H1 (cell line): Measurements from ENCODE around the gene KRT77. TPM values are rescaled to one million over a fixed set of nuclear protein-coding genes. Genes with fewer than 3 reads are reported as not detected.

Source experiments
- CTCF ChIA-PET: fragments of 300-600 bp; sonication (Branson Sonifier 250); formaldehyde crosslinking; loops from one replicate; lab custom pipeline; 2021; ENCODE audit not compliant: partially characterized antibody; lab: Charles Lee
- POLR2A ChIA-PET: fragments of 300-600 bp; sonication (Branson Sonifier 250); formaldehyde crosslinking; loops from one replicate; lab custom pipeline; 2021; ENCODE audit warnings: inconsistent platforms; ENCODE audit not compliant: partially characterized antibody; lab: Charles Lee
- DNase-seq, 2 experiments: peaks; one replicate each; pipeline versions ENCODE4 v3.0.0 to v3.0.0-alpha.2; 2010 to 2022; ENCODE audit warnings: low spot score in 2 of 2, low read depth in 1 of 2, mixed read lengths in 1 of 2
- FAIRE-seq: peaks from 2 replicates; lab custom pipeline; 2011; peaks lifted over from hg19 to GRCh38; lab: Jason Lieb, UNC
- H2AFZ ChIP-seq: 2 replicates; pipeline ENCODE4 v1.8.1; 2012; ENCODE audit warnings: low read length, inconsistent platforms
- H2AK5ac ChIP-seq: 2 replicates; pipeline ENCODE4 v1.6.1; 2013; ENCODE audit warnings: low read depth, low read length
- H2BK120ac ChIP-seq: replicated peaks from 2 replicates; pipeline ENCODE3; 2013; ENCODE audit warnings: low read depth, low read length, inconsistent platforms
- H2BK12ac ChIP-seq: 2 replicates; pipeline ENCODE4 v1.6.1; 2013; ENCODE audit warnings: low read depth, low read length
- H2BK15ac ChIP-seq: 2 replicates; pipeline ENCODE4 v1.6.1; 2013; ENCODE audit warnings: low read length
- H2BK20ac ChIP-seq: 2 replicates; pipeline ENCODE4 v1.6.1; 2013; ENCODE audit warnings: low read length
- H2BK5ac ChIP-seq: 2 replicates; pipeline ENCODE4 v1.6.1; 2013; ENCODE audit warnings: low read depth, low read length
- H3K14ac ChIP-seq: 2 replicates; pipeline ENCODE4 v1.6.1; 2013; ENCODE audit warnings: inconsistent platforms; ENCODE audit not compliant: insufficient read length
- H3K18ac ChIP-seq: 2 replicates; pipeline ENCODE4 v1.6.1; 2013; ENCODE audit warnings: low read length; ENCODE audit errors: extremely low read depth
- H3K23ac ChIP-seq: 2 replicates; pipeline ENCODE4 v1.6.1; 2013; ENCODE audit warnings: inconsistent platforms; ENCODE audit not compliant: insufficient read length
- H3K23me2 ChIP-seq: 2 replicates; pipeline ENCODE4 v1.6.1; 2013; ENCODE audit warnings: low read depth, low read length
- H3K27ac ChIP-seq: 2 replicates; pipeline ENCODE4 v1.6.1; 2011; ENCODE audit warnings: low read depth, low read length, inconsistent platforms
- H3K27me3 ChIP-seq, 4 experiments: replicated peaks in 1 of 4; 1 replicate in 1 of 4; 2 replicates in 3 of 4; pipeline versions ENCODE4 v1.6.1 to v1.8.1; 2011 to 2013; ENCODE audit warnings: low read length in 3 of 4, mild to moderate bottlenecking in 3 of 4, inconsistent platforms in 2 of 4, mixed read lengths in 2 of 4, moderate library complexity in 1 of 4; ENCODE audit not compliant: control insufficient read depth in 3 of 4, insufficient read depth in 3 of 4; ENCODE audit errors: extremely low read depth in 1 of 4
- H3K36me3 ChIP-seq, 4 experiments: 2 replicates each; pipeline versions ENCODE4 v1.6.1 to v1.8.1; 2011 to 2013; ENCODE audit warnings: mild to moderate bottlenecking in 4 of 4, low read length in 3 of 4, moderate library complexity in 2 of 4, control low read depth in 1 of 4, inconsistent platforms in 1 of 4; ENCODE audit not compliant: insufficient read depth in 4 of 4, control insufficient read depth in 2 of 4
- H3K4ac ChIP-seq: replicated peaks from 2 replicates; pipeline ENCODE3; 2013; ENCODE audit warnings: low read length, low read depth, mixed read lengths, inconsistent platforms; ENCODE audit not compliant: insufficient read length
- H3K4me1 ChIP-seq, 4 experiments: replicated peaks in 1 of 4; 1 replicate in 1 of 4; 2 replicates in 3 of 4; pipeline versions ENCODE4 v1.6.1 to v1.8.1; 2011 to 2013; ENCODE audit warnings: low read length in 3 of 4, inconsistent platforms in 2 of 4, mixed read lengths in 1 of 4; ENCODE audit not compliant: insufficient read depth in 4 of 4, control insufficient read depth in 3 of 4
- H3K4me2 ChIP-seq, 2 experiments: 2 replicates each; pipeline versions ENCODE4 v1.6.1 to v1.8.1; 2011 to 2013; ENCODE audit warnings: low read depth in 2 of 2, low read length in 2 of 2, control low read depth in 1 of 2, inconsistent platforms in 1 of 2, mild to moderate bottlenecking in 1 of 2; ENCODE audit not compliant: insufficient read depth in 1 of 2
- H3K4me3 ChIP-seq, 4 experiments: fragments of 200-600, 300-600 bp in 1 of 4; sonication (generic), shearing (Covaris generic), sonication (Bioruptor Twin) in 1 of 4; 2 replicates each; pipeline versions ENCODE4 v1.5.1 to v1.8.1; 2011 to 2016; ENCODE audit warnings: low read length in 4 of 4, low read depth in 3 of 4, control low read depth in 2 of 4, inconsistent platforms in 2 of 4, mild to moderate bottlenecking in 2 of 4, mixed read lengths in 1 of 4, moderate library complexity in 1 of 4; ENCODE audit not compliant: insufficient read depth in 2 of 4; ENCODE audit errors: extremely low read depth in 1 of 4
- H3K56ac ChIP-seq: replicated peaks from 2 replicates; pipeline ENCODE3; 2013; ENCODE audit warnings: low read depth, mild to moderate bottlenecking, mixed read lengths, low read length, inconsistent platforms; ENCODE audit not compliant: insufficient read length
- H3K79me1 ChIP-seq: 2 replicates; pipeline ENCODE4 v1.6.1; 2013; ENCODE audit warnings: low read depth, low read length, control low read depth
- H3K79me2 ChIP-seq, 2 experiments: 2 replicates each; pipeline versions ENCODE4 v1.6.1 to v1.8.1; 2012 to 2013; ENCODE audit warnings: low read length in 2 of 2, mild to moderate bottlenecking in 2 of 2, inconsistent platforms in 1 of 2; ENCODE audit not compliant: insufficient read depth in 2 of 2, control insufficient read depth in 1 of 2
- H3K9ac ChIP-seq, 4 experiments: replicated peaks in 1 of 4; 1 replicate in 1 of 4; 2 replicates in 3 of 4; pipeline versions ENCODE4 v1.6.1 to v1.8.1; 2011 to 2013; ENCODE audit warnings: low read depth in 3 of 4, low read length in 3 of 4, control low read depth in 2 of 4, mild to moderate bottlenecking in 2 of 4, moderate library complexity in 2 of 4, inconsistent platforms in 1 of 4; ENCODE audit errors: extremely low read depth in 1 of 4
- H3K9me3 ChIP-seq, 2 experiments: 2 replicates each; pipeline versions ENCODE4 v1.6.1 to v1.8.1; 2012 to 2013; ENCODE audit warnings: mild to moderate bottlenecking in 2 of 2, moderate library complexity in 2 of 2, control low read depth in 1 of 2, inconsistent platforms in 1 of 2, low read depth in 1 of 2, low read length in 1 of 2, mixed read lengths in 1 of 2; ENCODE audit not compliant: insufficient read depth in 2 of 2
- H4K20me1 ChIP-seq, 2 experiments: replicated peaks in 1 of 2; 2 replicates each; pipeline versions ENCODE3 to v1.8.1; 2011 to 2013; ENCODE audit warnings: inconsistent platforms in 2 of 2, low read length in 2 of 2, mild to moderate bottlenecking in 1 of 2; ENCODE audit not compliant: insufficient read depth in 2 of 2, control insufficient read depth in 1 of 2
- H4K5ac ChIP-seq: 2 replicates; pipeline ENCODE4 v1.6.1; 2013; ENCODE audit warnings: low read length, low read depth, mixed read lengths, inconsistent platforms; ENCODE audit not compliant: insufficient read length
- H4K8ac ChIP-seq: 2 replicates; pipeline ENCODE4 v1.8.0; 2013; ENCODE audit warnings: mild to moderate bottlenecking, moderate library complexity, low read length, inconsistent platforms; ENCODE audit not compliant: insufficient read depth; ENCODE audit errors: extremely low read depth
- H4K91ac ChIP-seq: replicated peaks from 2 replicates; pipeline ENCODE3; 2013; ENCODE audit warnings: low read length, mixed read lengths, inconsistent platforms; ENCODE audit not compliant: insufficient read length
- CEBPB ChIP-seq: IDR thresholded peaks from 2 replicates; pipeline ENCODE4 v1.6.1; 2012; ENCODE audit warnings: low read depth, low read length
- EZH2 ChIP-seq: fragments of 200-600 bp; sonication (generic); IDR thresholded peaks from 2 replicates; pipeline ENCODE4 v1.7.1; 2012; ENCODE audit warnings: low read depth, mild to moderate bottlenecking, moderate library complexity, low read length, inconsistent platforms; ENCODE audit not compliant: severe bottlenecking
- JUN ChIP-seq: IDR thresholded peaks from 2 replicates; pipeline ENCODE4 v1.6.1; 2011; ENCODE audit warnings: low read depth, mild to moderate bottlenecking, improper control_type of control experiment, low read length
- KDM1A ChIP-seq: fragments of 200-600, 300-600 bp; sonication (generic); IDR thresholded peaks from 2 replicates; pipeline ENCODE4 v1.7.1; 2016; ENCODE audit warnings: mild to moderate bottlenecking, low read length, borderline replicate concordance
- RBBP5 ChIP-seq: IDR thresholded peaks from 2 replicates; pipeline ENCODE4 v1.7.1; 2012; ENCODE audit warnings: low read depth, mild to moderate bottlenecking, inconsistent platforms, low read length, moderate library complexity, borderline replicate concordance
- SIX5 ChIP-seq: IDR thresholded peaks from 2 replicates; pipeline ENCODE4 v1.6.1; 2011; ENCODE audit warnings: mild to moderate bottlenecking, low read depth, low read length
- SP2 ChIP-seq: IDR thresholded peaks from 2 replicates; pipeline ENCODE4 v1.6.1; 2012; ENCODE audit warnings: mild to moderate bottlenecking, low read length, inconsistent platforms
- SP4 ChIP-seq: IDR thresholded peaks from 2 replicates; pipeline ENCODE4 v1.6.1; 2012; ENCODE audit warnings: low read length, inconsistent platforms
- TAF7 ChIP-seq: optimal IDR thresholded peaks from 2 replicates; pipeline ENCODE3; 2011; ENCODE audit warnings: low read depth, mild to moderate bottlenecking, inconsistent platforms, low read length, moderate library complexity, borderline replicate concordance
- TBP ChIP-seq: IDR thresholded peaks from 2 replicates; pipeline ENCODE4 v1.6.1; 2011; ENCODE audit warnings: low read depth, low read length, improper control_type of control experiment
- TCF12 ChIP-seq: IDR thresholded peaks from 2 replicates; pipeline ENCODE4 v1.6.1; 2011; ENCODE audit warnings: low read depth, mild to moderate bottlenecking, low read length
- ZNF274 ChIP-seq: IDR thresholded peaks from 2 replicates; pipeline ENCODE4 v1.7.0; 2012; ENCODE audit warnings: low read length, borderline replicate concordance; ENCODE audit errors: extremely low read depth
- WGBS, 2 experiments: shearing (Covaris generic) in 1 of 2; methylation state at CpG; one replicate each; pipeline versions ENCODE4 v1.1.6 to v1.1.7; 2013 to 2015; ENCODE audit warnings: low lambda C conversion rate in 2 of 2, mixed read lengths in 2 of 2, inconsistent platforms in 1 of 2, low coverage in 1 of 2, missing lambda C conversion rate in 1 of 2; ENCODE audit not compliant: insufficient replicate concordance in 2 of 2, insufficient coverage in 1 of 2, insufficient read length in 1 of 2; ENCODE audit errors: extremely low coverage in 1 of 2, missing lambda C conversion rate in 1 of 2; 5-methylcytosine and 5-hydroxymethylcytosine counted together
- polyA plus RNA-seq, 7 experiments: library from polyadenylated mRNA; depleted of rRNA in 3 of 7; stranded (reverse) in 5 of 7; unstranded in 2 of 7; fragments of >200 nt in 5 of 7; fragments of 200-250 nt in 2 of 7; gene quantifications; 1 replicate in 5 of 7; 2 replicates in 1 of 7; 4 replicates in 1 of 7; pipeline versions ENCODE4 v1.2.1 to v1.2.3, GENCODE V29; 2011 to 2013; ENCODE audit warnings: missing spikeins in 2 of 7, mixed read lengths in 2 of 7
- total RNA-seq: library from RNA; stranded (reverse); fragmentation: NEBNext Ultra II Directional; extraction: Animal tissue kit (Norgen Biotek cat#: 25700); gene quantifications from 2 replicates; pipeline ENCODE4 v1.2.1, GENCODE V29; 2021

KRT77 gene
- total and polyA plus RNA-seq, 2 of the 8 experiments (the other 6 are each of a cell fraction or from before 2014, with no cell fraction given) = 0.02 TPM; not detected in 1

GRCh38 chr12:52687497-52688385, 15.6 kb downstream of the KRT77 start:
- Histone ChIP-seq H2BK120ac (no peak overlapping the region), H3K27me3 (peaks cover 0 to 27% (median 16%) of the 10 kb centered on the region in 4 experiments; a peak in 6 of 7 replicates), H2AFZ (no peak overlapping the region), H3K18ac (no peak overlapping the region), H3K4me2 (no peak overlapping the region), H2BK12ac (no peak overlapping the region), H3K23ac (no peak overlapping the region), H3K36me3 (no peaks in the 10 kb centered on the region), H3K9ac (no peak overlapping the region), H3K4ac (no peak overlapping the region), H2BK20ac (no peak overlapping the region), H3K79me2 (no peaks in the 10 kb centered on the region), H3K27ac (no peak overlapping the region), H3K4me1 (peaks cover 0 to 9% (median 3%) of the 10 kb centered on the region in 4 experiments; a peak in 2 of 7 replicates), H2BK15ac (no peak overlapping the region), H4K91ac (peak overlapping the region; percentile 29), H4K20me1 (no peaks in the 10 kb centered on the region), H3K9me3 (no peaks in the 10 kb centered on the region), H3K4me3 (no peak overlapping the region), H3K56ac (no peak overlapping the region), H4K8ac (no peak overlapping the region), H2BK5ac (0 out of 2 replicates have a peak overlapping the region, but pooled peaks have one; percentile 30), H2AK5ac (no peak overlapping the region), H3K14ac (no peak overlapping the region), H4K5ac (no peak overlapping the region), H3K79me1 (no peaks in the 10 kb centered on the region; the same call in 1 of the 2 replicates), H3K23me2 (peaks cover 6% of the 10 kb centered on the region; the same call in 1 of the 2 replicates)
- POLR2A ChIA-PET = no interaction called here
- 85% methylated on average over 8 of the region's 8 CpGs; no CpG with 5 or more reads in 1 of the 2 experiments for WGBS, 2 experiments
- DNase-seq (no peak), FAIRE-seq (no peak)
- CTCF ChIA-PET = interaction anchor here (0.6 to 1.7 kb wide), 10 partner anchors 15 to 396 kb away, joined by 3 to 5 read pairs (median 3); no protein-coding TSS in a partner anchor
- TF ChIP-seq RBBP5 (no peak), TAF7 (no peak), JUN (no peak), CEBPB (no peak), TBP (no peak), KDM1A (no peak), ZNF274 (no peak), TCF12 (no peak), EZH2 (no peak), SP4 (no peak), SIX5 (no peak), SP2 (no peak)
